SK-N-SH treated with all-trans-retinoic acid at 6 μM for 48 hours (cell line): ENCODE results near the gene ARIH2.

Experiments used
- ARNTL ChIP-seq: fragments of 450-650 bp; formaldehyde crosslinking; IDR thresholded peaks from 2 replicates; pipeline ENCODE4 v1.5.0; 2020; ENCODE audit warnings: low read depth, mild to moderate bottlenecking, moderate library complexity, borderline replicate concordance
- CREB5 ChIP-seq: fragments of 250-450 bp; sonication (Bioruptor Pico); IDR thresholded peaks from 2 replicates; pipeline ENCODE4 v1.5.1; 2020; ENCODE audit warnings: low read depth, mild to moderate bottlenecking, moderate library complexity
- CSRNP3 ChIP-seq: fragments of 250-450 bp; sonication (Bioruptor Pico); IDR thresholded peaks from 2 replicates; pipeline ENCODE4 v1.5.1; 2021; ENCODE audit warnings: mild to moderate bottlenecking, moderate library complexity
- OSR1 ChIP-seq: fragments of 250-450 bp; sonication (Bioruptor Pico); IDR thresholded peaks from 2 replicates; pipeline ENCODE4 v1.8.0; 2022; ENCODE audit warnings: moderate library complexity, mild to moderate bottlenecking, inconsistent platforms
- POU6F1 ChIP-seq: fragments of 250-450 bp; sonication (Bioruptor Pico); IDR thresholded peaks from 2 replicates; pipeline ENCODE4 v1.8.0; 2021; ENCODE audit warnings: low read depth, mild to moderate bottlenecking, moderate library complexity, borderline replicate concordance
- PPARA ChIP-seq: fragments of 250-450 bp; sonication (Bioruptor Pico); IDR thresholded peaks from 2 replicates; pipeline ENCODE4 v1.5.0; 2020; ENCODE audit warnings: mild to moderate bottlenecking, borderline replicate concordance
- RARB ChIP-seq: fragments of 250-450 bp; sonication (Bioruptor Pico); IDR thresholded peaks from 2 replicates; pipeline ENCODE4 v1.8.0; 2021; ENCODE audit warnings: mild to moderate bottlenecking, moderate library complexity
- SNAI2 ChIP-seq: fragments of 250-450 bp; sonication (Bioruptor Pico); IDR thresholded peaks from 2 replicates; pipeline ENCODE4 v1.5.0; 2020; ENCODE audit warnings: mild to moderate bottlenecking, moderate library complexity
- ZFP3 ChIP-seq: fragments of 250-450 bp; sonication (Bioruptor Pico); IDR thresholded peaks from 2 replicates; pipeline ENCODE4 v1.5.0; 2020; ENCODE audit warnings: mild to moderate bottlenecking, moderate library complexity
- ZNF565 ChIP-seq: fragments of 450-650 bp; formaldehyde crosslinking; conservative IDR thresholded peaks from 2 replicates; pipeline ENCODE4 v1.5.0; 2020; ENCODE audit warnings: low read depth, mild to moderate bottlenecking, moderate library complexity

GRCh38 chr3:49005303-49005680 lies 86.7 kb downstream of the ARIH2 start:
- TF ChIP-seq POU6F1 (CRISPR knock-in tag): no peak
- TF ChIP-seq SNAI2 (CRISPR knock-in tag): no peak
- TF ChIP-seq ZFP3 (CRISPR knock-in tag): no peak
- no peak for TF ChIP-seq RARB (CRISPR knock-in tag)
- TF ChIP-seq ARNTL (CRISPR knock-in tag): no peak
- TF ChIP-seq OSR1 (CRISPR knock-in tag): no peak
- no peak for TF ChIP-seq CSRNP3 (CRISPR knock-in tag)
- TF ChIP-seq CREB5 (CRISPR knock-in tag): no peak
- no peak for TF ChIP-seq PPARA (CRISPR knock-in tag)
- TF ChIP-seq ZNF565: no peak
